ENCODE measurements around the gene NR2F6.

Gene NR2F6

GRCh38 chr19:17243830-17244617, 1.7 kb downstream of the NR2F6 start:
- peak; percentile 66 for ATAC-seq

GRCh38 chr19:17243211-17243829, 2.4 kb downstream of the NR2F6 start:
- ATAC-seq = peak; percentile 10
- TF ChIP-seq CREB5 (CRISPR knock-in tag; IDR thresholded peaks at IDR 0.05; ENCODE audit: low read depth) = no peak
- no peak for TF ChIP-seq ARNTL (CRISPR knock-in tag; IDR thresholded peaks at IDR 0.05; ENCODE audit: borderline replicate concordance, low read depth)
- no peak for TF ChIP-seq ISL1 (CRISPR knock-in tag; IDR thresholded peaks at IDR 0.05)
- no peak for TF ChIP-seq ZNF70 (CRISPR knock-in tag; IDR thresholded peaks at IDR 0.05)
- TF ChIP-seq BACH2 (CRISPR knock-in tag; IDR thresholded peaks at IDR 0.05; ENCODE audit: borderline replicate concordance) = no peak
- no peak for TF ChIP-seq CSRNP3 (CRISPR knock-in tag; IDR thresholded peaks at IDR 0.05)
- TF ChIP-seq SNAI2 (CRISPR knock-in tag; IDR thresholded peaks at IDR 0.05) = no peak
- TF ChIP-seq TOX (CRISPR knock-in tag; IDR thresholded peaks at IDR 0.05; ENCODE audit: borderline replicate concordance) = no peak
- no peak for TF ChIP-seq PPARA (CRISPR knock-in tag; IDR thresholded peaks at IDR 0.05; ENCODE audit: borderline replicate concordance)
- TF ChIP-seq TCF4 (CRISPR knock-in tag; IDR thresholded peaks at IDR 0.05; ENCODE audit: borderline replicate concordance) = no peak

More at GRCh38 chr19:17243830-17244617, 1.7 kb downstream of the NR2F6 start:
- no peak for TF ChIP-seq CREB5 (CRISPR knock-in tag; IDR thresholded peaks at IDR 0.05; ENCODE audit: low read depth)
- TF ChIP-seq ZC3H10 (CRISPR knock-in tag; IDR thresholded peaks at IDR 0.05) = no peak
- TF ChIP-seq ZNF8 (CRISPR knock-in tag; IDR thresholded peaks at IDR 0.05) = no peak

GRCh38 chr19:17242431-17243208, 3.1 kb downstream of the NR2F6 start:
- TF ChIP-seq ISL1 (CRISPR knock-in tag; IDR thresholded peaks at IDR 0.05) (no peak), CREB5 (CRISPR knock-in tag; IDR thresholded peaks at IDR 0.05; ENCODE audit: low read depth) (no peak), ZNF8 (CRISPR knock-in tag; IDR thresholded peaks at IDR 0.05) (no peak), TSHZ2 (CRISPR knock-in tag; IDR thresholded peaks at IDR 0.05) (no peak), ZNF565 (CRISPR knock-in tag; conservative IDR thresholded peaks at IDR 0.05; ENCODE audit: low read depth) (no peak), CSDC2 (CRISPR knock-in tag; IDR thresholded peaks at IDR 0.05) (no peak), SNAI2 (CRISPR knock-in tag; IDR thresholded peaks at IDR 0.05) (no peak), ESRRG (CRISPR knock-in tag; IDR thresholded peaks at IDR 0.05) (no peak), ZC3H10 (CRISPR knock-in tag; IDR thresholded peaks at IDR 0.05) (no peak)
- ATAC-seq = no peak
